K562 (cell line): ENCODE measurements around the gene TMEM14C. TPM values are rescaled to one million over a fixed set of nuclear protein-coding genes. Genes with fewer than 3 reads are reported as not detected.

ENCODE experiments used
- MAZ ChIP-seq, 2 experiments: fragments of 450-650 bp in 1 of 2; sonication (generic) in 1 of 2; formaldehyde crosslinking; IDR thresholded peaks in 1 of 2; conservative IDR thresholded peaks in 1 of 2; 2 replicates each; pipeline versions ENCODE4 v1.4.0 to v1.5.0; 2020; ENCODE audit warnings: mild to moderate bottlenecking in 1 of 2, missing genetic modification reagents in 1 of 2
- POLR2AphosphoS2 ChIP-seq: IDR thresholded peaks from 2 replicates; pipeline ENCODE4 v1.6.1; 2012; ENCODE audit warnings: low read length, improper control_type of control experiment
- POLR2B ChIP-seq: fragments of 450-650 bp; IDR thresholded peaks from 2 replicates; pipeline ENCODE4 v1.6.1; 2018; ENCODE audit warnings: low read depth; ENCODE audit not compliant: partially characterized antibody
- ZNF23 ChIP-seq: fragments of 250-450 bp; sonication (Bioruptor Pico); IDR thresholded peaks from 2 replicates; pipeline ENCODE4 v1.4.0; 2020; ENCODE audit warnings: mild to moderate bottlenecking
- ZNF263 ChIP-seq: sonication (generic); formaldehyde crosslinking; IDR thresholded peaks from 2 replicates; pipeline ENCODE4 v1.8.0; 2022; ENCODE audit warnings: mild to moderate bottlenecking, missing genetic modification reagents, borderline replicate concordance
- ZNF274 ChIP-seq: IDR thresholded peaks from 2 replicates; pipeline ENCODE4 v1.6.1; 2011; ENCODE audit warnings: low read depth, mild to moderate bottlenecking, low read length, moderate library complexity, borderline replicate concordance
- ZSCAN29 ChIP-seq: fragments of 450-650 bp; IDR thresholded peaks from 2 replicates; pipeline ENCODE4 v1.6.1; 2017
- polyA plus RNA-seq, 8 experiments: library from polyadenylated mRNA; depleted of rRNA in 4 of 8; stranded (reverse) in 5 of 8; unstranded in 3 of 8; fragments of >200 nt; fragmentation: Nextera tagmentation in 2 of 8; fragmentation: Illumina TruSeq in 1 of 8; extraction: Ambion mirVana in 2 of 8; extraction: Trizol in 1 of 8; gene quantifications; 2 replicates each; pipeline versions ENCODE4 v1.2.1 to v1.2.3, GENCODE V29; 2011 to 2014; ENCODE audit warnings: inconsistent platforms in 1 of 8, missing spikeins in 1 of 8
- total RNA-seq, 7 experiments: library from RNA; depleted of rRNA in 6 of 7; stranded (reverse); fragments of >200 nt in 6 of 7; fragmentation: Illumina TruSeq in 2 of 7; extraction: Trizol in 2 of 7; gene quantifications; 2 replicates each; pipeline versions ENCODE4 v1.2.1 to v1.2.3, GENCODE V29; 2011 to 2021; ENCODE audit warnings: low replicate concordance in 1 of 7
- TF ChIP-seq, protein P1 (sequence below): sonication (generic); formaldehyde crosslinking; IDR thresholded peaks from 2 replicates; pipeline ENCODE4 v1.8.0; 2022; ENCODE audit warnings: missing genetic modification reagents, mild to moderate bottlenecking, borderline replicate concordance
- TF ChIP-seq, protein P2 (sequence below): fragments of 250-450 bp; sonication (Bioruptor Pico); IDR thresholded peaks from 2 replicates; pipeline ENCODE4 v1.8.0; 2022; ENCODE audit warnings: moderate library complexity, mild to moderate bottlenecking, inconsistent platforms
- TF ChIP-seq, protein P3 (sequence below): sonication (generic); formaldehyde crosslinking; IDR thresholded peaks from 2 replicates; pipeline ENCODE4 v1.8.0; 2022; ENCODE audit warnings: mild to moderate bottlenecking, missing genetic modification reagents
- TF ChIP-seq, protein P4 (sequence below): sonication (generic); IDR thresholded peaks from 2 replicates; pipeline ENCODE4 v1.6.1; 2016

Gene TMEM14C
- total and polyA plus RNA-seq, 9 of the 15 experiments (the other 6 are each of a cell fraction or from before 2014, with no cell fraction given): 151 to 496 (median 263) TPM

- TF ChIP-seq, protein P1, sequence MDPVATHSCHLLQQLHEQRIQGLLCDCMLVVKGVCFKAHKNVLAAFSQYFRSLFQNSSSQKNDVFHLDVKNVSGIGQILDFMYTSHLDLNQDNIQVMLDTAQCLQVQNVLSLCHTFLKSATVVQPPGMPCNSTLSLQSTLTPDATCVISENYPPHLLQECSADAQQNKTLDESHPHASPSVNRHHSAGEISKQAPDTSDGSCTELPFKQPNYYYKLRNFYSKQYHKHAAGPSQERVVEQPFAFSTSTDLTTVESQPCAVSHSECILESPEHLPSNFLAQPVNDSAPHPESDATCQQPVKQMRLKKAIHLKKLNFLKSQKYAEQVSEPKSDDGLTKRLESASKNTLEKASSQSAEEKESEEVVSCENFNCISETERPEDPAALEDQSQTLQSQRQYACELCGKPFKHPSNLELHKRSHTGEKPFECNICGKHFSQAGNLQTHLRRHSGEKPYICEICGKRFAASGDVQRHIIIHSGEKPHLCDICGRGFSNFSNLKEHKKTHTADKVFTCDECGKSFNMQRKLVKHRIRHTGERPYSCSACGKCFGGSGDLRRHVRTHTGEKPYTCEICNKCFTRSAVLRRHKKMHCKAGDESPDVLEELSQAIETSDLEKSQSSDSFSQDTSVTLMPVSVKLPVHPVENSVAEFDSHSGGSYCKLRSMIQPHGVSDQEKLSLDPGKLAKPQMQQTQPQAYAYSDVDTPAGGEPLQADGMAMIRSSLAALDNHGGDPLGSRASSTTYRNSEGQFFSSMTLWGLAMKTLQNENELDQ (CRISPR knock-in tag): no peak
- TF ChIP-seq ZNF23 (CRISPR knock-in tag): no peak
- peak; percentile 25; the same call in 1 of the 2 replicates for TF ChIP-seq ZSCAN29
- TF ChIP-seq ZNF274: peak; percentile 56; the same call in 1 of the 2 replicates
- peak; percentile 88 to 90 for TF ChIP-seq MAZ (CRISPR knock-in tag; conservative IDR thresholded peaks at IDR 0.05 in 1 of 2, IDR thresholded peaks at IDR 0.05 in 1 of 2)
- TF ChIP-seq ZNF263 (CRISPR knock-in tag): no peak
- peak; percentile 92 for TF ChIP-seq POLR2B
- TF ChIP-seq POLR2AphosphoS2: peak; percentile 54; the same call in 1 of the 2 replicates
- TF ChIP-seq, protein P2, sequence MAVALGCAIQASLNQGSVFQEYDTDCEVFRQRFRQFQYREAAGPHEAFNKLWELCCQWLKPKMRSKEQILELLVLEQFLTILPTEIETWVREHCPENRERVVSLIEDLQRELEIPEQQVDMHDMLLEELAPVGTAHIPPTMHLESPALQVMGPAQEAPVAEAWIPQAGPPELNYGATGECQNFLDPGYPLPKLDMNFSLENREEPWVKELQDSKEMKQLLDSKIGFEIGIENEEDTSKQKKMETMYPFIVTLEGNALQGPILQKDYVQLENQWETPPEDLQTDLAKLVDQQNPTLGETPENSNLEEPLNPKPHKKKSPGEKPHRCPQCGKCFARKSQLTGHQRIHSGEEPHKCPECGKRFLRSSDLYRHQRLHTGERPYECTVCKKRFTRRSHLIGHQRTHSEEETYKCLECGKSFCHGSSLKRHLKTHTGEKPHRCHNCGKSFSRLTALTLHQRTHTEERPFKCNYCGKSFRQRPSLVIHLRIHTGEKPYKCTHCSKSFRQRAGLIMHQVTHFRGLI (CRISPR knock-in tag): 0 out of 2 replicates have a peak, but pooled peaks have one; percentile 19
- TF ChIP-seq, protein P3, sequence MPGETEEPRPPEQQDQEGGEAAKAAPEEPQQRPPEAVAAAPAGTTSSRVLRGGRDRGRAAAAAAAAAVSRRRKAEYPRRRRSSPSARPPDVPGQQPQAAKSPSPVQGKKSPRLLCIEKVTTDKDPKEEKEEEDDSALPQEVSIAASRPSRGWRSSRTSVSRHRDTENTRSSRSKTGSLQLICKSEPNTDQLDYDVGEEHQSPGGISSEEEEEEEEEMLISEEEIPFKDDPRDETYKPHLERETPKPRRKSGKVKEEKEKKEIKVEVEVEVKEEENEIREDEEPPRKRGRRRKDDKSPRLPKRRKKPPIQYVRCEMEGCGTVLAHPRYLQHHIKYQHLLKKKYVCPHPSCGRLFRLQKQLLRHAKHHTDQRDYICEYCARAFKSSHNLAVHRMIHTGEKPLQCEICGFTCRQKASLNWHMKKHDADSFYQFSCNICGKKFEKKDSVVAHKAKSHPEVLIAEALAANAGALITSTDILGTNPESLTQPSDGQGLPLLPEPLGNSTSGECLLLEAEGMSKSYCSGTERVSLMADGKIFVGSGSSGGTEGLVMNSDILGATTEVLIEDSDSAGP (CRISPR knock-in tag): no peak
- TF ChIP-seq, protein P4, sequence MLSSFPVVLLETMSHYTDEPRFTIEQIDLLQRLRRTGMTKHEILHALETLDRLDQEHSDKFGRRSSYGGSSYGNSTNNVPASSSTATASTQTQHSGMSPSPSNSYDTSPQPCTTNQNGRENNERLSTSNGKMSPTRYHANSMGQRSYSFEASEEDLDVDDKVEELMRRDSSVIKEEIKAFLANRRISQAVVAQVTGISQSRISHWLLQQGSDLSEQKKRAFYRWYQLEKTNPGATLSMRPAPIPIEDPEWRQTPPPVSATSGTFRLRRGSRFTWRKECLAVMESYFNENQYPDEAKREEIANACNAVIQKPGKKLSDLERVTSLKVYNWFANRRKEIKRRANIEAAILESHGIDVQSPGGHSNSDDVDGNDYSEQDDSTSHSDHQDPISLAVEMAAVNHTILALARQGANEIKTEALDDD: no peak; the same call in 1 of the 2 replicates
Observed at GRCh38 chr6:10747251-10747972, 24.5 kb downstream of the TMEM14C start, which contains the start of gene TMEM14B (continued).
